Liver (tissue), 9 donors: Measurements from ENCODE around the gene STK25. TPM values are rescaled to one million over a fixed set of nuclear protein-coding genes. Genes with fewer than 3 reads are reported as not detected.

Source experiments
- DNase-seq: peaks from one replicate; pipeline ENCODE4 v3.0.0-alpha.2; 2017; ENCODE audit warnings: low spot score
- H3K27ac ChIP-seq, 2 donors: one replicate each; pipeline ENCODE4 v1.7.0; 2013; ENCODE audit warnings: inconsistent platforms in 2 of 2, low read length in 2 of 2, control low read depth in 1 of 2, low read depth in 1 of 2, mild to moderate bottlenecking in 1 of 2
- H3K27me3 ChIP-seq, 4 donors: one replicate each; pipeline versions ENCODE4 v1.6.1 to v1.7.0; 2013; ENCODE audit warnings: low read length in 3 of 4, inconsistent platforms in 1 of 4, mild to moderate bottlenecking in 1 of 4, moderate library complexity in 1 of 4; ENCODE audit not compliant: control insufficient read depth in 4 of 4, insufficient read depth in 4 of 4
- H3K36me3 ChIP-seq, 4 donors: one replicate each; pipeline versions ENCODE4 v1.6.1 to v1.7.0; 2013; ENCODE audit warnings: low read length in 3 of 4, mild to moderate bottlenecking in 3 of 4, low read depth in 1 of 4, moderate library complexity in 1 of 4; ENCODE audit not compliant: control insufficient read depth in 4 of 4, insufficient read depth in 3 of 4
- H3K4me1 ChIP-seq, 4 donors: one replicate each; pipeline versions ENCODE4 v1.6.1 to v1.7.0; 2013; ENCODE audit warnings: low read length in 3 of 4, mild to moderate bottlenecking in 3 of 4, moderate library complexity in 1 of 4; ENCODE audit not compliant: control insufficient read depth in 4 of 4, insufficient read depth in 4 of 4
- H3K4me3 ChIP-seq, 3 donors: one replicate each; pipeline versions ENCODE4 v1.6.1 to v1.7.0; 2013; ENCODE audit warnings: low read length in 3 of 3, control low read depth in 1 of 3, low read depth in 1 of 3, mild to moderate bottlenecking in 1 of 3
- H3K9ac ChIP-seq, 2 donors: one replicate each; pipeline ENCODE4 v1.7.0; 2013; ENCODE audit warnings: low read length in 2 of 2, mild to moderate bottlenecking in 2 of 2, moderate library complexity in 2 of 2, control low read depth in 1 of 2, low read depth in 1 of 2
- H3K9me3 ChIP-seq, 4 donors: one replicate each; pipeline versions ENCODE4 v1.6.1 to v1.7.0; 2013; ENCODE audit warnings: low read length in 3 of 4; ENCODE audit not compliant: control insufficient read depth in 4 of 4
- EGR1 ChIP-seq, 2 donors: IDR thresholded peaks; 2 replicates each; pipeline ENCODE4 v1.6.1; 2016 to 2018; ENCODE audit warnings: antibody characterized with exemption in 2 of 2, low read depth in 2 of 2
- FOXA2 ChIP-seq: IDR thresholded peaks from 2 replicates; pipeline ENCODE4 v1.6.1; 2016; ENCODE audit warnings: antibody characterized with exemption
- HNF4A ChIP-seq, 2 donors: conservative IDR thresholded peaks; 2 replicates each; pipeline ENCODE4 v1.6.1; 2016; ENCODE audit warnings: antibody characterized with exemption in 2 of 2, mild to moderate bottlenecking in 2 of 2
- JUND ChIP-seq, 2 donors: IDR thresholded peaks; 2 replicates each; pipeline ENCODE4 v1.6.1; 2016; ENCODE audit warnings: antibody characterized with exemption in 2 of 2
- NR2F2 ChIP-seq: IDR thresholded peaks from 2 replicates; pipeline ENCODE4 v1.6.1; 2016; ENCODE audit warnings: antibody characterized with exemption
- RAD21 ChIP-seq, 2 donors: IDR thresholded peaks; 2 replicates each; pipeline ENCODE4 v1.6.1; 2016; ENCODE audit warnings: antibody characterized with exemption in 2 of 2, mild to moderate bottlenecking in 2 of 2
- RXRA ChIP-seq, 2 donors: IDR thresholded peaks; 2 replicates each; pipeline ENCODE4 v1.6.1; 2017 to 2018; ENCODE audit warnings: antibody characterized with exemption in 2 of 2, mild to moderate bottlenecking in 1 of 2
- SP1 ChIP-seq: IDR thresholded peaks from 2 replicates; pipeline ENCODE4 v1.6.1; 2018; ENCODE audit warnings: antibody characterized with exemption, mild to moderate bottlenecking
- TAF1 ChIP-seq: conservative IDR thresholded peaks from 2 replicates; pipeline ENCODE4 v1.6.1; 2016; ENCODE audit warnings: antibody characterized with exemption, mild to moderate bottlenecking
- YY1 ChIP-seq: IDR thresholded peaks from 2 replicates; pipeline ENCODE4 v1.6.1; 2016; ENCODE audit warnings: antibody characterized with exemption, mild to moderate bottlenecking
- WGBS: extraction: QIAGEN DNeasy Blood & Tissue Kit; methylation state at CpG from one replicate; pipeline ENCODE4 v1.1.7; 2013; 5-methylcytosine and 5-hydroxymethylcytosine counted together
- polyA plus RNA-seq, 2 donors: library from polyadenylated mRNA; stranded (reverse) in 1 of 2; unstranded in 1 of 2; fragments of 200-250 nt in 1 of 2; fragments of >200 nt in 1 of 2; fragmentation: Nextera tagmentation in 1 of 2; extraction: Ambion mirVana in 1 of 2; gene quantifications; one replicate each; pipeline versions ENCODE4 v1.2.1 to v1.2.3, GENCODE V29; 2013 to 2015
- total RNA-seq, 2 donors: library from RNA; depleted of rRNA; stranded (reverse); fragments of >200 nt; gene quantifications; one replicate each; pipeline ENCODE4 v1.2.3, GENCODE V29; 2014
- TF ChIP-seq, protein P1 (sequence below): IDR thresholded peaks from 2 replicates; pipeline ENCODE4 v1.6.1; 2016; ENCODE audit warnings: antibody characterized with exemption
- TF ChIP-seq, protein P2 (sequence below): IDR thresholded peaks from 2 replicates; pipeline ENCODE4 v1.6.1; 2016; ENCODE audit warnings: antibody characterized with exemption
- donor health status: healthy.
- donor health status: healthy.
- donor health status: healthy.
- donor health status: healthy.
- donor health status: healthy.

The STK25 gene
- total and polyA plus RNA-seq, 4 donors = 43.4 to 85.6 (median 67.3) TPM

DNA sequence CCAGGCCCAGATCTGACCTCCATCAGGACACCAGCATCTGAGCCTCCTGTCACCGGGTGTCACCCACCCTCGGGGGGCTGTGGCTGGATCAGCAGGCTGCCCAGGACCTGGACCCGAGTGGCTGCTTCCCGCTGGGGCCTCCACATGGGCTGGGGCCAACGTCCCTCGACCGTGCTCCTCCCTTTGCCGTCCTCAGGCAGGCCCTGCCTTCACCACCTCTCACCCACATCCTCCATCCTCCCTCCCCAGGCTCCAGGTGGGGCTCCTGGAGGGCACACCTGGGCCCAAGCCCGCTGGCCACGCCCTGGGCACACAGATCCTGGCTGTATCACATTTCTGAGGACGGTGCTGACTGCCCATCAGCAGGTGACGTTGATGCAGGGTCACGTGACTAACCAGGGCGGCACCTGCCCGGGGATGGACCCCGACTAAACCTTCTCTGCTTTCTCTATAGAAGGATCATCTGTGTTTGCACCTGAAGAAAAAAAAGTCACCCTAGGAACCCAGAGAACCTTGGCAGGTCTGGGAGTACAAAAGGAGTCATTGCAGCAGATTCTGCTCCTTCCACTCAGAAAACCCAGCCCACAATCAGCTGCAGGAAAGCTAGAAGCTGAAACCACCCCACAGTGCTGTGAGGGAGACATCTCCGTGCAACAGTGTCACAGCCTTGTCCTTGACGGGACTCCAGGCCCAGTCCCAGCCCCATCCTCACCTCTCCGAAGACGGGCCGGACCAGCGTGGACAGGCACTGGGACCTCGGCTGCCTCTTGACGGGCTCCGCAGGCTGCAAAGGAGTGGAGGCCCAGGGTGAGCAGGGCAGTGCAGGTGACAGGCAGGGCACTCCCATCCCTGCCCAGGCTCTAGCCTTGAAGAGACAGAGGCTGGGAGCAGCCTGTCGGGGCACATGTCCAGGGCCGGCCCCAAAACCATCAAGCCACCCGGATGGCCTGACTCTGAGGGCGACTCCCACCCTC is 11.2 kb downstream of the STK25 start:
- Histone ChIP-seq H3K36me3 (peaks cover 11 to 62% (median 19%) of the 10 kb centered on the region in 4 donors), H3K27me3 (no peaks in the 10 kb centered on the region), H3K9ac (no peak overlapping the region), H3K9me3 (no peaks in the 10 kb centered on the region), H3K4me3 (no peak overlapping the region), H3K4me1 (no peaks in the 10 kb centered on the region), H3K27ac (no peak overlapping the region)
- WGBS = 90% methylated on average over 29 of the region's 29 CpGs
- DNase-seq = no peak
- TF ChIP-seq NR2F2 = no peak
- TF ChIP-seq EGR1 (IDR thresholded peaks at IDR 0.05; ENCODE audit: low read depth in 2 of 2) = no peak
- no peak for TF ChIP-seq YY1
- no peak for TF ChIP-seq TAF1
- no peak for TF ChIP-seq FOXA2
- no peak for TF ChIP-seq HNF4A (conservative IDR thresholded peaks at IDR 0.05)
- TF ChIP-seq, protein P1, sequence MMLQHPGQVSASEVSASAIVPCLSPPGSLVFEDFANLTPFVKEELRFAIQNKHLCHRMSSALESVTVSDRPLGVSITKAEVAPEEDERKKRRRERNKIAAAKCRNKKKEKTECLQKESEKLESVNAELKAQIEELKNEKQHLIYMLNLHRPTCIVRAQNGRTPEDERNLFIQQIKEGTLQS = no peak
- TF ChIP-seq, protein P2, sequence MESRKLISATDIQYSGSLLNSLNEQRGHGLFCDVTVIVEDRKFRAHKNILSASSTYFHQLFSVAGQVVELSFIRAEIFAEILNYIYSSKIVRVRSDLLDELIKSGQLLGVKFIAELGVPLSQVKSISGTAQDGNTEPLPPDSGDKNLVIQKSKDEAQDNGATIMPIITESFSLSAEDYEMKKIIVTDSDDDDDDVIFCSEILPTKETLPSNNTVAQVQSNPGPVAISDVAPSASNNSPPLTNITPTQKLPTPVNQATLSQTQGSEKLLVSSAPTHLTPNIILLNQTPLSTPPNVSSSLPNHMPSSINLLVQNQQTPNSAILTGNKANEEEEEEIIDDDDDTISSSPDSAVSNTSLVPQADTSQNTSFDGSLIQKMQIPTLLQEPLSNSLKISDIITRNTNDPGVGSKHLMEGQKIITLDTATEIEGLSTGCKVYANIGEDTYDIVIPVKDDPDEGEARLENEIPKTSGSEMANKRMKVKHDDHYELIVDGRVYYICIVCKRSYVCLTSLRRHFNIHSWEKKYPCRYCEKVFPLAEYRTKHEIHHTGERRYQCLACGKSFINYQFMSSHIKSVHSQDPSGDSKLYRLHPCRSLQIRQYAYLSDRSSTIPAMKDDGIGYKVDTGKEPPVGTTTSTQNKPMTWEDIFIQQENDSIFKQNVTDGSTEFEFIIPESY = no peak

DNA sequence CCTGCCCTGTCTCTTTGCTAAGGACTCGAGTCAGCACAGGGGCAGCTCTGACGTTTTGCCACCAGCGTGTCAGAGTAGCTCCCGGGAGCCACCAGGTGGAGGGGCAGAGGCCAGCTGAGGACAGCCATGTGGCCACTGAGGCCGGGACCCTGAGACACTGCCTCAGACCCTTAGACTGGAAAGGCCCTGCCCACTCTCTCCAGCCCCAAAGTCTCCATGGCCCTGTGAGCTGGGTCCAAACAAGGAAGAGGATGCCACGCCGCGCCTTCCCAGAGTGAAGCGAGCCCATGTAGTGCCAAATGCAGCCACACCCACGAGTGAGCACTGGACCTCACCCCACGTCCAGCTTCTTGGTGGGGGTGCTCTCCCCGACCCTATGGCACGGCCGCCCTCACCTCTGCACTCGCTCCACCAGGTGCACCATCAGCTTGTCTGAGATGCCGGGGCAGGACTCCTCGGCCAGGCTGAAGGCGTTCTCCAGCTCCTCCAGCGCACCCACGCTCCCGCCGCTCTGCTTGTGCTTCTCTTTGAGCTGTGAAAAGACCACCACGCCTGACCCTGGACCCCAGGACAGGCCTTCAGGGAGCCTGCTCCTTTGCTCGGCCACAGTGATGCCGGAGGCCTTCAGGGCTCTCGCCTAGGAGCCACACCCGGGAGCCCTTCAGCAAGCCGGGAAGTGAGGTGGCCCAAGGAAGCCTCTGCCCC is 12.2 kb downstream of the STK25 start:
- Histone ChIP-seq H3K36me3 (peaks cover 11 to 66% (median 20%) of the 10 kb centered on the region in 4 donors), H3K4me1 (no peaks in the 10 kb centered on the region), H3K27me3 (no peaks in the 10 kb centered on the region), H3K27ac (no peak overlapping the region), H3K4me3 (no peak overlapping the region), H3K9me3 (no peaks in the 10 kb centered on the region), H3K9ac (no peak overlapping the region)
- 94% methylated on average over 28 of the region's 28 CpGs for WGBS
- TF ChIP-seq SP1 = no peak
- no peak for DNase-seq

GRCh38 chr2:241495172-241496002 is 13.0 kb downstream of the STK25 start:
- H3K4me1 ChIP-seq = no peaks in the 10 kb centered on the region
- H3K9me3 ChIP-seq = no peaks in the 10 kb centered on the region
- H3K4me3 ChIP-seq = no peak overlapping the region
- peaks cover 12 to 69% (median 21%) of the 10 kb centered on the region in 4 donors for H3K36me3 ChIP-seq
- no peaks in the 10 kb centered on the region for H3K27me3 ChIP-seq
- H3K9ac ChIP-seq = no peak overlapping the region
- TF ChIP-seq, protein P1 = no peak
- TF ChIP-seq JUND (IDR thresholded peaks at IDR 0.05) = no peak
- TF ChIP-seq, protein P2 = no peak
- no peak for TF ChIP-seq HNF4A (conservative IDR thresholded peaks at IDR 0.05)
- no peak for TF ChIP-seq FOXA2
- TF ChIP-seq NR2F2 = no peak
- TF ChIP-seq TAF1 = no peak
- no peak for TF ChIP-seq RAD21 (IDR thresholded peaks at IDR 0.05)
- TF ChIP-seq RXRA (IDR thresholded peaks at IDR 0.05) = no peak
- H3K27ac ChIP-seq = no peak overlapping the region
- DNase-seq = no peak
- 87% methylated on average over 34 of the region's 34 CpGs for WGBS
